ENCODE results near the gene ADGRE1.
"Not testable (repeated sequence)": the region's sequence is repeated elsewhere in the genome, so short reads cannot be mapped to it uniquely, and the experiment has no call there.

The ADGRE1 gene

GRCh38 chr19:6887316-6887715 lies at the start of gene ADGRE1:
TSS of gene ADGRE1 (plus strand) at chr19:6887579. CDS start at chr19:6887609, 30 bp downstream.
- DNase-seq (ENCODE audit: low read depth, low spot score) = no peak

- no peak for DNase-seq (ENCODE audit: low read depth, low spot score)
Measured at GRCh38 chr19:6838062-6838655, 49.2 kb upstream of the ADGRE1 start.

- no peak for DNase-seq (ENCODE audit: low read depth, low spot score)
Measured at GRCh38 chr19:6842871-6843607, 44.3 kb upstream of the ADGRE1 start.

- no peak for DNase-seq (ENCODE audit: low read depth, low spot score)
Measured at GRCh38 chr19:6847828-6848200, 39.6 kb upstream of the ADGRE1 start.

GRCh38 chr19:6848986-6849385 lies 38.4 kb upstream of the ADGRE1 start:
- DNase-seq (ENCODE audit: low read depth, low spot score) = no peak

GRCh38 chr19:6849876-6850275 lies 37.5 kb upstream of the ADGRE1 start:
- DNase-seq (ENCODE audit: low read depth, low spot score) = no peak

- DNase-seq (ENCODE audit: low read depth, low spot score) = no peak
Measured at GRCh38 chr19:6851359-6851758, 36.0 kb upstream of the ADGRE1 start.

GRCh38 chr19:6852001-6852400 lies 35.4 kb upstream of the ADGRE1 start:
- DNase-seq (ENCODE audit: low read depth, low spot score) = no peak

- DNase-seq (ENCODE audit: low read depth, low spot score) = no peak
Measured at GRCh38 chr19:6853868-6854267, 33.5 kb upstream of the ADGRE1 start.

GRCh38 chr19:6854758-6855157 lies 32.6 kb upstream of the ADGRE1 start:
- DNase-seq (ENCODE audit: low read depth, low spot score) = no peak

- DNase-seq (ENCODE audit: low read depth, low spot score) = no peak
Measured at GRCh38 chr19:6856749-6857372, 30.5 kb upstream of the ADGRE1 start.

GRCh38 chr19:6861683-6862286 lies 25.6 kb upstream of the ADGRE1 start:
- DNase-seq (ENCODE audit: low read depth, low spot score) = no peak

- DNase-seq (ENCODE audit: low read depth, low spot score) = peak; percentile 89
Measured at GRCh38 chr19:6862673-6863078, 24.7 kb upstream of the ADGRE1 start.

- no peak for DNase-seq (ENCODE audit: low read depth, low spot score)
Measured at GRCh38 chr19:6864325-6864940, 22.9 kb upstream of the ADGRE1 start.

- no peak for DNase-seq (ENCODE audit: low read depth, low spot score)
Measured at GRCh38 chr19:6865849-6866248, 21.5 kb upstream of the ADGRE1 start.

GRCh38 chr19:6866741-6867151 lies 20.6 kb upstream of the ADGRE1 start:
- DNase-seq (ENCODE audit: low read depth, low spot score) = no peak

GRCh38 chr19:6868351-6868750 lies 19.0 kb upstream of the ADGRE1 start:
- DNase-seq (ENCODE audit: low read depth, low spot score) = no peak

GRCh38 chr19:6869151-6869882 lies 18.1 kb upstream of the ADGRE1 start:
- DNase-seq (ENCODE audit: low read depth, low spot score) = not testable (repeated sequence)

- no peak for DNase-seq (ENCODE audit: low read depth, low spot score)
Measured at GRCh38 chr19:6873708-6874431, 13.5 kb upstream of the ADGRE1 start.

GRCh38 chr19:6875218-6875617 lies 12.2 kb upstream of the ADGRE1 start:
- no peak for DNase-seq (ENCODE audit: low read depth, low spot score)

- no peak for DNase-seq (ENCODE audit: low read depth, low spot score)
Measured at GRCh38 chr19:6876748-6877147, 10.6 kb upstream of the ADGRE1 start.

All from astrocyte of the hippocampus (primary cell).